KBM-7 (cell line): Measurements from ENCODE around the gene WAPL.

Experiments used
- DNase-seq: peaks from one replicate; pipeline ENCODE4 v3.0.0-alpha.2; 2015
- in situ Hi-C: fragments of 300-500 bp; cut with MboI; formaldehyde crosslinking; loops from 2 replicates; pipeline ENCODE4 v1.14.3; 2020; ENCODE audit warnings: low sequenced_read_pairs, low pct_unique_long_range_greater_than_20kb, mixed read lengths

Gene WAPL

DNA sequence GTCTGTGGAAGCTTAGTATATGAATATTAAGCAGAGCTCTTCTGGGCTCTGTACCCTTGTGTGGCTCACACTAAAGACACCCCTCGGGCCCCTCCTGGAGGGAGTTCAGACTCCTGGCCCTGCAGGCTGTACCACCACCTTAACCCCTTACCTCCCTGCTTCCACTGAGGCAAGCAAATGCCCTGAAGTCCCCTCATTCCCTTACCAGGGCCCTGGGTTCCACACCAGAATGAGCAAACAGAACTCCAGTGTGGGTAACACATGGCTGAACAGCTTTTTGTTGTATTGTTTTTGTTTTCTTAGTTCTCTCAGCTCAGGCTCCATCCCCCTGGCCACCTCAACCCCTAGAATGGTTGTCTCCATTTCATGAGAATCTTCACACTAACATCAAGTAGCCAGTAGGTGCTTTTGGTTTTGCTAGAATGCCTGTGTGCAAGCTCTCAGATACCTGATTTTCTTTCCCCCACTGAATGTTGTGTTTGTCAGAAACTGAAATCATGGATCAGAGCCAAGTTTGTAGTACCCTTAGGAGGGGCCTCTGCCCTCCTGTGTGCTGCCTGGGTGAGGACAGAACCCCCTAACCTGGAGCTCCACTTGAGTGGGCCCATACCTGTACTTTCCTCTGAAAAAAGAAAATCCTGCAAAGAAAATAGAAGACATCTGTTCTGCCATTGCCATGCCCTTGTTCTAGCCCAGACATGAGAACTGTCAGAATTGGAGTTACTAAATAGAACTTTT is 2.8 kb upstream of the WAPL start:
- in situ Hi-C loops, result no loop called here
- DNase-seq, result no peak

DNA sequence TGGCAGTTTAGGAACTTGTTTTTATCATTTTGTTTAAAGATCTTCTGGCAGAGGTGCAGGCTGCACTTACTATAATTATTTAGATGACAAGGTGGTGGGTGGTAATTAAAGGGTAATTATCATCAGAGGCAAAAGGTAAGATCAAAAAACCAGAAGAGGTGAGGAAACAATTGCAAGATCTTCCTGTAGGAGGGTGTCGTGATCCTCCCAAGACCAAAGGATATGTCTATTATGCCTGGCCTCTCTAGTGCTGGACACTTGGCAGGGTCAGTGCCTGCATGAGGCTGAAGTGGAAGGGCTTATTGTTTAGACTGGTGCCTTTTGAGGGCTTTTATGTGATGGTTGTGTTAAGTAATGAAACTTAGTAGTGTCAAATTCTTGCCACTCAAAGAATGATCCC is 1.8 kb upstream of the WAPL start:
- no peak for DNase-seq
- in situ Hi-C loops, result no loop called here

DNA sequence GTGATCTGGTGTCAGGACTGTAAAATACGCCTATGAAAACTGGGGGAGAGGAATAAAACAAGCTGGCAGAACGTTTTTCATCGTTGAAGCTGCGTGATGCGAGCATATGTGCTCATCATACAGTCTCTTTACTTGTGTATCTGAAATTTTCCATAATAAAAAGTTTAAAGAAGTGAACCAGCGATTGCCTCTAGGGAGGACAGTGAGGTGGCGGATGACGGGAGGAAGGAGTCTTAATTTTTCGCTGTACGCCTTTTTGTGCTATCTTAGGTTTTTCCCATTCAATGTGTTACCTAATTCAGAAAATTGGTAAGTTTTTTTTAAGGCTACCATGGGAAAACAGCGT is 891 bp upstream of the WAPL start:
- in situ Hi-C loops, result no loop called here

DNA sequence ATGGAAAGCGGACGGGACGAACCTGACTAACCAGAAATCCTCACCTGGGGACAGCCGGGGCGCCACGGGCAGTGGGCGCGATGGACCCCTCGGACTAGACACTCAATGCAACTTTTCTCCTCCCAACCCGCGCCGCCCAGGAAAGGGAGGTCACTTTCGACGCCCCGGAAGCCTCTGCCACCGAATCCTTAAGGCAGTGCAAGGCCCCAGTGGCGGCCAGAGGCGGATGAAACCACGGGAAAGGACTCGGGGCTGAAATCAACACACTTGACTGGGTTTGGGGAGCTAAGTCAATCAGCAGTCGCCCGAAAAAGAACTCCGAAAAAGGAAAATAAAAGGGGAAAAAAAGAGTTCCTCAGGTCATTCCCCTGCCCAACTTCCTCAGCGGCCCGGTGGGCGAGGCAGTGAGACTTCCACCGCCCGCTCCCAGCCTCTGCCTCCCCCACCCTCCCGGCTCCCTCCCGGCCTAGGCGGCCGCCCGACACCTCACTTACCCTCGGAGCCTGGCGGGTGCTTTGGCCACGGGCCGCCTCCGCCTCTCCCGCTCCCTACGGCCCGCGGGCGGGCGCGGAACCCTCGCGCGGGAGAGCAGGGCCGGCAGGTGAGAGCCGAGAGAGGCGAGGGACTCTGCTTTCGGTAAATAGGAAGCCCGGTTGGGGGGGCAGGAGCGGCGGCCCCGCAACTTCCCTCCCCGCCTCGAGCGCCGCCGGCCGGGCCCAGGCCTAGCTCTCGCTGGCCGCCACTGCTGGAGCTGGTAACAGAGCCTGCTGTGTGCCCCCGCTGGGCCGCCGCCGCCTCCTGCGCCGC is 518 bp downstream of the WAPL start:
- no peak for DNase-seq
- in situ Hi-C loops, result no loop called here

More for the DNA sequence above, 891 bp upstream of the WAPL start:
- DNase-seq, result no peak

- in situ Hi-C loops, result no loop called here
- no peak for DNase-seq
Observed at GRCh38 chr10:86518781-86519180, 2.8 kb downstream of the WAPL start.

DNA sequence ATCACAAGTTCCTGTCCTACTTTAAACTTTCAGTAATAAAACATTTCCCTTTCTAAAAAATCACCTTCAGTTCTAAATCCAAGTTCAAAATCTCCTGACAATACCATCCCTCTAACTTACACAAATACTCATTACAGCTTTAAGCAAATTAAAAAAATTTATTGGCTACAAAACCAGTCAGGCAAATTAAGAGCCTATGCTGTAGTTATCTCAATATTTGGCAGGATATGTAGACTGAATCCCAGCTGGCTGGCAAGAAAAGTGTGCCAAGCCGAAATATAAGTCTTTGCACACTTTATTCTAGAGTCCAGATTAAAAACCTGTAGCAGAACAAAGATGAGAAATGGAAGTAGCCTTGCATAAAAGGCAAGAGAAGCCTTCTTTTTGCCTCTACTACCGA is 9.5 kb downstream of the WAPL start:
- in situ Hi-C loops, result no loop called here
- no peak for DNase-seq

DNA sequence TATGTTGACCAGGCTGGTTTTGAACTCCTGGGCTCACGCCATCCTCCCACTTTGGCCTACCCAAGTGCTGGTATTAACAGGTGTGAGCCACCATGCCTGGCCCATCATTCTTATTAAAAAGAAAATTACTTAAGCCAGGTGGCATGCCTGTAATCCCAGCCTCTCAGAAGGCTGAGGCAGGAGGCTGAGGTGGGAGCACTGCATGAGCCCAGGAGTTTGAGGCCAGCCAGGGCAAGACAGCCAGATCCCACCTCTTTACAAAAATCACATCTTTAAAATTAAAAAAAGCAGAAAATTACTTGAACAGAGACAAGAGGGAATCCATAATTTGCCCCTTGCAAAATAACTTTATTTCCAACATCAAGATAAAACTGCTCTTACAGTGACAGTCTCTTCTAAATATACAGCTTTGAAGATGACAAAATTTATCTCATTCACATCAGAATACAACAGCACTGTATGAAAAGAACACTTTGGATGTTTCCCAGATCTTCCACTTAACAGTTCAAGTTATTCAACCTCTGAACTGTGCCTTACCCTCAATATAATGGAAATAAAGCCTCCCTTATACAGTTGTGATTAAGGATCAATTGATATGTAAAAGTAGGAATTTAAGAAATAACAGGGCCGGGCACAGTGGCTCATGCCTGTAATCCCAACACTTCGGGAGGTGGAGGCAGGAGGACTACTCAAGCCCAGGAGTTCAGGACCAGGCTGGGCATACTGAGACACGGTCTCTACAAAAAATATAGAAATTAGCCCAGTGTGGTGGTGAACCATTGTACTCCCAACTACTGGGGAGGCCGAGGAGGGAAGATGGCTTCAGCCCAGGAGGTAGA is 10.3 kb downstream of the WAPL start:
- no peak for DNase-seq
- in situ Hi-C loops, result no loop called here

DNA sequence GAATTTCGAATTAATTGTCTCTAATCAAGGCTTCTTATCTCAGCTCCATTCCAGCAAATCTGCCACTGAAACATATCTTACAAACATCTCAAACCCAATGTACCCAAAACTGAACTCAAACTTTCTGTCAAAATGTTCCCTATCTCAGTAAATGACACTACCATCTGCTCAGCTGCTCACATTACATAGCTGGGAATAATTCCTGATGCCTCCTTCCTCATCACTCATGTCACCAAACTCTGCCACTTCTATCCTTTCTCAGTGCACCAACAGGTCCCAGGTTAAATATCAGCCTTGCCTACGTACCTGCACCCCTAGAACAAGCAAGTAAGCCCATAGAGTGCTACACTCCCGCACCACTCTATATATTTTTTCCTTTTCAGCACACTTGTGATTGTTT is 12.4 kb downstream of the WAPL start:
- DNase-seq, result no peak
- in situ Hi-C loops, result no loop called here

DNA sequence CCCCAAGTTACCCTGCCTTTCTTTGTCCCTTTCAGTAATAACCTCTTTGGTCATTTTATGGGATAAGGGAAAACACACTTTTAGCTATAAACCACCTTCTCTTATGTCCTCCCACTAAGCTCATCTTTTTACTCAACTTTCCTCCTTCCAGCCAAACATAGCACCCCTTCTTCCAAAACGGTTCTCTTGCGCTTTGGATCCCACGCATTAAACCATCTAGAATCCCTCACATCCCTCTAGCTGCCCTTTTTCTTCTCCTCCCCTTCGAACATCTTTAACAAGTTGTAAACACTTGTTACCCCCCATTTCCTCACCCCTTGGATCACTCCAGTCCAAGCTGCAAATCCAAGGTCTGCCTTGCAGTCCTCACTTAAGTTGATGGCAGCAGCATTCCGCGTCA is 13.4 kb downstream of the WAPL start:
- in situ Hi-C loops, result no loop called here

GRCh38 chr10:86506499-86506898 is 15.1 kb downstream of the WAPL start:
- in situ Hi-C loops, result no loop called here
- peak; percentile 46 for DNase-seq

More for the DNA sequence above, 13.4 kb downstream of the WAPL start:
- DNase-seq, result no peak

DNA sequence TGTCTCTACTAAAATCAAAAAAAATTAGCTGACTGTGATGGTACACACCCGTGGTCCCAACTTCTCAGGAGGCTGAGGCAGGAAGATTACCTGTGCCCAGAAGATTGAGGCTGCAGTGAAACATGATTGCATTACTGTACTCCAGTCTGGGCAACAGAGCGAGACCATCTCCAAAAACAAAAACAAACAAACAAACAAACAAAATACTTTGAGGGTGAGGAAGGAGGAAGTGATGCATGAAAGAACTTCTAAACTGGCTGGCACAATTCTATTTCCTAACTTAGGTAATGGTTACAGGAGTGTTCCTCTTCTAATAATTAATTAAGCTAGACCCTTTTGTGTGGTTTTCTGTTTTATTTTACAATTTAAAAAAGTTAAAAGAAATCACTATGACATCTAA is 15.5 kb downstream of the WAPL start:
- in situ Hi-C loops, result no loop called here
- no peak for DNase-seq

DNA sequence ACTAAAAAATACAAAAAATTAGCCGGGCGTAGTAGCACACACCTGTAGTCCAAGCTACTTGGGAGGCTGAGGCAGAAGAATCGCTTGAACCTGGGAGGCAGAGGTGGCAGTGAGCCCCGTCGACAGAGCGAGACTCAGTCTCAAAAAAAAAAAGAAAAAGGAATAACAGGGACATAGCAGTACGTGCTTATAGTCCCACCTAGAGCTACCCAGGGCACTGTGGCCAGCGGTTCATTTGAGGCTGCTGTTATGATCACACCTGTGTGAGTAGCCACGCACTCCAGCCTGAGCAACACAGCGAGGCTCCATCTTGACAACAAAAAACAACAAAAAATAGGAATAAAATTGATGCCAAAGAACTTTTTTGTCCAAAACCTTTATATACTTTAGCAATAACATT is 17.1 kb downstream of the WAPL start:
- DNase-seq, result no peak
- in situ Hi-C loops, result no loop called here

DNA sequence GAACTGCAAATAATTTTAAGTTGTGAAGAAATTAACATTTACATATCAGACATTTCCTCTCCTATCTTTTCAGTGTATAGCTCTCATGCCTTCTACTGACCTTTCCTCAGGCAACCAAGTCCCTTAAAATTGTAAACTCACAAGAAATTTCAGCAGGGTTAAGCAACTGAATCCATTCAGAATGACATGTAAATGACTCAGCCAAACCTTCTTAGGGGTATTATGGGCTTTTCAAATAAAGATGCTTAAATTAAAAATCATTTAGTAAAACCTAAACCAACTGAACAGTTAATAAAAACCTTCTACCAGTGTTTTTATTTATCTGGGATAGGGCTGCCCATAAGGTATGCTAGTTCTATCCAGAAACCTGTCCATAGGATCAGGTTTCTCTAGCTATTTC is 20.7 kb downstream of the WAPL start:
- in situ Hi-C loops, result no loop called here
- no peak for DNase-seq

- in situ Hi-C loops, result no loop called here
- DNase-seq, result no peak
Observed at GRCh38 chr10:86498598-86498997, 23.0 kb downstream of the WAPL start.

DNA sequence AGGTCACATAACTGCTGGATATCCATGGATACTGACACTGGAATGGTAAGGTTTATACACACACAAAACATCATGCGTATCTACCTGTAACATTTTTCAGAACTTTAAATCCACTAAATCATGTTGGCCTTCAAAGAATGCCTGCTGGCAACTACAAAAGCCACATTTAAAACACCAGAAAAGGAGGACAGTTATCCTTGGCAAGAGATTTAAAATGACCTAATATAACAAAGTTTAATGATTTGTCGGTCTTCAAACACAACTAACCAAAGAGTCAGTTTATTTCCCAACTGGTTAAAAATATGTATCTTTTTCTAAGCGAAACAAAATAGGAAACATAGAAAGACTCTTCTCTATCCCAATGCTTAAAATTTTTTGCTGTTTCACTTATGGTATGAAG is 24.0 kb downstream of the WAPL start:
- in situ Hi-C loops, result no loop called here
- no peak for DNase-seq

DNA sequence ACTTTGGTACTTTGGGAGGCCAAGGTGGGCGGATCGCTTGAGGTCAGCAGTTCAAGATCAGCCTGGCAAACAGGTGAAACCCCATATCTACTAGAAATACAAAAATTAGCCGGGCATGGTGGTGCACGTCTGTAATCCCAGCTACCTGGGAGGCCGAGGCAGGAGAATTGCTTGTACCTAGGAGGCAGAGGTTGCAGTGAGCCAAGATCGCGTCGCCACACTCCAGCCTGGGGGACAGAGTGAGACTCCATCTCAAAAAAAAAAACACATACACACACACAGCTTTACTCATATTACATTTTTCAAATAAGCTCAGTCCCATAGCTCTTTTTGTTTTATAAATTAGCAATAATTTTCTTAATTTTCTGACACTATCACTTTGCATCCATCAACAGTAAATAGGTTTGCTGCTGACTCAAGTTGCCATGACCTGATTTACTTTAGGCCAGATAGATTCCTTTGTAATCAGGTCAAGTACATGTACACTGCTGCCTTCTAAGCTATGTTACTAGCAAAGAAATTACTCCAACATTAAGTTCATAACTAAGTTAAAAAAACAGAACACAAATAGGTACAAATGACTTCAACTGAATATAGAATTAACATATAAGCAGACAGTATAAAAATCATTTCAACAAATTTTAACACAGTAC is 31.5 kb downstream of the WAPL start:
- in situ Hi-C loops, result no loop called here
- no peak for DNase-seq

DNA sequence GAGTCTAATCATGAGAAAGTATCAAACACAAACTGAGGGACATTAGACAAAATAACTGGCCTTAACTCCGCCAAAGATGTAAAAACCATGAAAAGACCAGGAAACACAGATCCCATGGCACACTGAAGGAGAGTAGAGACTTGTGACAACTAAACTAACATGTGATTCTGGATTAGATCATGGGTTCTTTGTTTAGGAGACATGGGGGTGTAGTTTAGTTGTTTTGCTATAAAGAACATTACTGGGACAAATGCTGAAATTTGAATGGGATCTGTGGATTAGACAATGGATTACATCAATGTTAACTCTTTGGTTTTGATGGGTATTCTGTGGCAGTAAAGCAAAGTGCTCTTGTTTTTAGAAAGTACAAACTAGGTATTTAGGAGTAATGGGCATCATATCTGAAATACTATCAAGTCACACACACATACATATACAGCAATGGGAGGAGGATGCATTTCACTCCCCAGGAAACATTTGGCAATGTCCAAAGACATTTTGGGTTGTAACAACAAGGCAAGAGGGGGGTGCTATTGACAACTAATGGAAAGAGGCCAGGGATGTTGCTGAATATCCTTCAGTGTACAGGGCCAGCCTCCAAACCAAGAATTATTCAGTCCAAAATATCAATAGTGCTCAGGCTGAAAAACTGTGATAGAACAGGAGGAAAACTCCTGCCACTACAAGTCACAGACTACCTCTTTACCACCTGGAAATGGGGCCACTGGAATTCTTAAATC is 32.4 kb downstream of the WAPL start:
- DNase-seq, result no peak
- in situ Hi-C loops, result no loop called here

DNA sequence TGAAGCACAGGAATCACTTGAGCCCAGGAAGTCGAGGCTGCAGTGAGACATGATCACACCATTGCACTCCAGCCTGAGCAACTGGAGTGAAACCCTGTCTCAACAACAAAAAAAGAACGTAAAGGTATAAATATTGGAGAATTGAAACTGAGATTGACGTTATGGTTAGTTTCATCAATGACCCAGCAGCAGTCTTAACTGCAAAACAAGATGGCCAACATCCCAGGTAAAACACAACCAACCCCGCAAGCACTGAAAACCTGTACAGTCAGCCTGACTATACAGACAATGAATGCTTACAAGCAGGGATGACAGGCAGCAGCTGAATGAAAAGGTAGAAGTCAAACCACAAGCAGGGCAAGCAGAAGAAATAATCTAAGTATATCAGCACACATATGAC is 34.7 kb downstream of the WAPL start:
- in situ Hi-C loops, result no loop called here
- DNase-seq, result no peak

DNA sequence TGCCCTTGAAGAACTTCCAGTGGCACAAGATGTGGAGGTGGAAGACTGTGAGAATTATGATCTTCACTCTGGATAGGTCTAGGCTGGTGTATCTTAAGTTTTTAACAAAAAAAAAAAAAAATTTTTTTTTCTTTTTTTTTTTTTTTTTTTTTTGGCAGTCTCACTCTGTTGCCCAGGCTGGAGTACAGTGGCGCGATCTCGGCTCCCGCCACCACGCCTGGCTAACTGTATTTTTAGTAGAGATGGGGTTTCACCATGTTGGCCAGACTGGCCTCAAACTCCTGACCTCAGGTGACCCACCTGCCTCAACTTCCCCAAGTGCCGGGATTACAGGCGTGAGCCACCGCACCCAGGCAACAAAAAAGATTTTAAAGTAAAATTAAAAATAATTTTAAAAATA is 37.9 kb downstream of the WAPL start:
- in situ Hi-C loops, result no loop called here
- DNase-seq, result no peak
